ENCODE data around the gene USP10. TPM values are rescaled to one million over a fixed set of nuclear protein-coding genes. Genes with fewer than 3 reads are reported as not detected.
"Not testable (repeated sequence)": the region's sequence is repeated elsewhere in the genome, so short reads cannot be mapped to it uniquely, and the experiment has no call there.

Gene USP10
- polyA plus RNA-seq, 1 donor: 63.2 TPM

DNA sequence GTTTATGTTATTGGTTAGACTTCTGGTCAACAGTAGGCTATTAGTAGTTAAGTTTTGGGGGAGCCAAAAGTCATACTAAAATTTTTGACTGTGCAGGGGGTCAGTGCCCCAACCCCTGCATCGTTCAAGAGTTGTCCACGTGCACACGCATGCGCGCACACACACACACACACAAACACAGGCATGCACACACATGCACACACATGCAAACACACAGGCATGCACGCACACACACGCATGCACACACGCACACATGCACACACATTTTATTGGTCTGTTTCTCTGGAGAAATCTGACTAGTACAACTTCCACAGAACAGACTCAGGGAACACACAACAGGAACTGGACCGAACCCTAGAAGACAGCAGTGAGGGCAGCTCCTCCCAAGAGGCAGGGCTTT lies 24.4 kb upstream of the USP10 start:
- no peak for DNase-seq

DNA sequence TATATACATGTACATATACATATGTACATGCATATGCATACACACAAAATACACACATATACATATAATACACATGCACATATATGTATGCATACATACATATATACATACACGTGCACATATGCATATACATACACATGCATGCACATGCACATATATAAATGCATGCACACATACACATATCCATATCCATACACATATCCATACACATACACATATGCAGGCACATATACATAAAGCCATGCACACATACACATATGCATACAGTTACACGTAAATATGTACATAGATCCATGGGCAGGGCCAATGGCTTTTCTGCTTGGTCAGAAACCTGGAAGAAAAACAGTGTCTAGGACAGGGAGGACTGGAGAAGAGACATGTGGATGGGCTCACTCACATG lies 23.9 kb upstream of the USP10 start:
- no peak for DNase-seq

DNA sequence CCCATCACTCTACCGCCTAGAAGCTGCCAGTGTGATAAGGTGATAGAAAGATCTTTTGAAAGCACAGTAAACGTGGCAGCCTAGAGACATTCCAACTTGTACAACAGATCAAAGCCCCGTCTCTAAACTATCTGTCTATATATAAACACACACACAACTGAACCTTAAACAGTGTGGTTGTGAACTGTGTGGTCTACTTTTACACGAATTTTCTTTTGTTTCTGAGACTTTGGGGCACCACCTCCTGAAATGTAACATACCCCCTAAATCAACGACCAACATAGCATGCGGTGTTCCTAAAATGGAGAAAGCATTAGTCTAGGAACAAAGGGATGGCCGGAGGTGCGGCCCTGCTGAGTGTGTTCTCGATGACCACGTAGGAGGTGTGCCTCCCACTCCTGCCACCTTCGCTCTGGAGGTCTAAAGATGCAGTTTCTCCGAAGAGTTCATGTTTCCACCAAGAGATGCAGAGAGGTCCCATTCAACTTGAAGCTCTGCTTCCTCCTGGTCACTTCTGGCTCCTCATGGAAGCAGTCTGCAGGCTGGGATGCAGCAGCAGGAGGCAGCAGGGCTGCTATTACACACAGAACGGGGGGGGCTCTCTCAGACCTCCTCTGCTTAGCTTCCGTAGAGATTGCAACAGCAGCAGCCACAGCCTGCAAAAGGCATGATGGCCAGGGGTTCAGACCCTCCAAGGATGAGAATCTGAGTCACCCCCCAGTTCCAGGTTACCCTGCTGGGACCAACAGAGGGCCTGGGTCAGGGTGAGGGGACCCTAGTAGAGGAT lies 22.6 kb upstream of the USP10 start:
- DNase-seq: no peak

DNA sequence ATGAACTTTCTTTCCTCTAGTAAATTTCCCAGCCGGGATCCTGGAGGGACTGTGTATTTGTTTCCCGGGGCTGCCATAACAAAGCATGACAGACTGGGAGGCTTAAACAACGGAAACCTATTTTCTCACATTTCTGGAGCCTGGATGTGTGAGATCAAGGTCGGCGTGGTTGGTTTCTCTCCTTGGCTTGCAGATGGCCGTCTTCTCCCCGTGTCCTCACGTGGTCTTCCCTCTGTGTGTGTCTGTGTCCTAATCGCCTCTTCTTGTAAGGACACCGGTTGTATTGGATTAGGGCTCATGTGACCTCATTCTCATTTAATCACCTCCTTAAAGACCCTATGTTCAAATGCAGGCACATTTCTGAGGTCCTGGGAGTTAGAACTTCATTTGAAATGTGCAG lies 22.0 kb upstream of the USP10 start:
- DNase-seq: no peak

DNA sequence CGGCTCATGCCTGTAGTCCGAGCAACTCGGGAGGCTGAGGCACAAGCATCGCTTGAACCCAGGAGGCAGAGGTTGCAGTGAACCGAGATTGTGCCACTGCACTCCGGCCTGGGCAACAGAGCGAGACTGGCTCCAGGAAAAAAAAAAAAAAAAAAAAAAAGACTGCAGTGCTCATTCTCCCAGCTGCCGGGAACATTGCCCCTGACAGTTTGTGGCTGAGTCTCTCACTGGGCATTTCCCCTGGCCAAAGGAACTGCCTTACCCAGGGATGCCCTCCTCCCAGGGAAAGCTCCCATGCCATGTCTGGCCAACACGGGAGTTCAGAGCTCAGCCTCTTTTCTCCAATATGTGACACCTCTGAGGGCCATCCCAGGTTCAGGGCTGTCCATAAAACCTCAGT lies 21.3 kb upstream of the USP10 start:
- DNase-seq: no peak

DNA sequence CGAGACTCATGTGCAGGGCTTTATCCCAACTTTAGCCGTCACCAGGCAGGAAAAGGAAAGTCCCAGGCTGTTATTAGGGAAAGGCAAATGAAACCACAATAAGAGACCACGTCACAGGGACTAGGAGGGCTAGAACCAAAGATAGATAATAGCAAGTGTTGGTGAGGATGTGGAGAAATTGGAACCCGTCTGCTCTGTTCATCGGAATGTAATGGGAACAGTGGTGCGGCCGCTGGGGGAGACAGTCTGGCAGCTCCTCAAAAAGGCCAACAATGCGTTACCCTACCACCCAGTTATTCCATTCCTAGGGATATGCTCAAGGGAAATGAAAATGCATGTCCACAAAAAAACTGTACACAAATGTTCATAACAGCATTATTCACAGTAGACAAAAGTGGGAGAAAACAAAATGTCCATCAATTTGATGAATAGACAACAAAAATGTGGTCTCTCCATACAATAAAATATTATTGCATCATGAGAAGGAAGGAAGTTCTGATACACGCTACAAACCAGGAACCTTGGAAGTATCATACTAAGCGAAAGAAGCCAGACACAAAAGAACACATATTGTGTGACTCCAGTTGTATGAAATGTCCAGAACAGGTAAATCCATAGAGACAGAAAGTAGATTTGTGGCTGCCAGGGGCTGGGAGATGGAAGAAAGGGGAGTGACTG lies 19.5 kb upstream of the USP10 start:
- no peak for DNase-seq

DNA sequence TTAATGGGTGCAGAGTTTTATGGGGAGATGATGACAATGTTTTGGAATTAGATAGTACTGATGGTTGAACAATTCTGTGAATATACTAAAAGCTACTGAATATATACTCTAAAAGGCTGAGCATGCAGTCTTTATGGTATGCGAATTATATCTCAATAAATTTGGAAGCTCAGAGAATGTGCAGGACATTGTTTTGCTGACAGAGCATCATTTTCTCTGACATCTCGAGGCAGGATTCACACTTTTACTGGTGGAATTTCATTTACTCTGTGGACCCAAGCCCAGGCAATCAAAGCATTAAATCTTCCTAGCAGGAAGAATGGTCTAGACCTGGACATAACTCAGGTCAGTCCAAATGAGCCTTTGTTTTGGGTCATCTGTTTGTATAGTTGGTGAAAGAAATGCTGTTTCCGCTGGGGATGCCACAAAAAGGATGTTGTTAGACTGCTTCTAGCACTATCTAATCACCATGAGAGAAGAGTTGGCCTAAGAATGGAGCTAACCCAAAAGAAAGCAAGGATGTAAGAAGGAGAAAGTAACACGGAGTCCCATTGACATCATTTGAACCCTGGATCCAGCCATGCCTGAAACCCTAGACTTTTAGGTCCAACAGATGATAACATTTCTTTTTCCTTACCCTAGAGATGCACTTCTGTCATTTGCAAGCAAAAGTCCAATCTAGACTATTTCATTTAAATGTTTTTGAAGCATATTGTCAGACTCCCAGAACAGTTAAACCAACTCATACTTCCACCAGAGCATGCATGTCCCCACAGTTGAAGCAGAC lies 18.8 kb upstream of the USP10 start:
- DNase-seq: no peak

DNA sequence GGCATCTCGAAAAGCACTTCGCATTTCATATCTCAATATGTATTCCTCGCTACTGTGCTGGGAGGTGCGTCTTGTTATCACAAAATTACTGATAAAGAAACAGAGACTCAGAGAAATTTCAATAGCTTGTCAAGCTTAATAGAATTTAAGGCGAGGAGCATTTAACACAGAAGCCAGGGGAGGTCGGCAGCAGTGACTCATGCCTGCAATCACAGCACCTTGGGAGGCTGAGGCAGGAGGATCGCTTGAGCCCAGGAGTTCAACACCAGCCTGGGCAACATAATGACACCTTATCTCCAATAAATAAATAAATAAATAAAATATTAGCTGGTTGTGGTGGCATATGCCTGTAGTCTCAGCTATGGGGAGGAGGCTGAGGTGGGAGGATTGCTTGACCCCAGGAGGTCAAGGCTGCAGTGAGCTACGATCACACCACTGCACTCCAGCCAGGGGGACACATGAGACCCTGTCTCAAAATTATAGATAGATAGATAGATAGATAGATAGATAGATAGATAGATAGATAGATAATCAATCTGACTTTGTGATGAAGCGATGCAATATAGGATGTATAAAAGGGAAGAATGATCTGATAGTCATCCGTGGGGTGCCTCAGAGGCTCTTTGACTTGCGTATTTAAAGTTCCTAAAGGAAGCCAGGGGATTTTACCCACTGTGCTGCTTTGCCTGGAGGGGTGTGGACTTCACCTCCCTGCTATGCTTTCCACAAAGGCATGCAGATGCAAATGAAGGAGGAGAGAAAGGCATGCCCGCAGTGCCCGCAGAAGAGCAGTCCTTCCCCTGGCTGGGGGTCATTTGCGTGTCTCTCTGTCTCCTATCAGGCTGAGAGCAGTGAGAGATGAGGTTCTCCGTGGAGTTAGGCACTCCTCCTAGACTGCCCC lies 15.9 kb upstream of the USP10 start:
- DNase-seq: no peak

DNA sequence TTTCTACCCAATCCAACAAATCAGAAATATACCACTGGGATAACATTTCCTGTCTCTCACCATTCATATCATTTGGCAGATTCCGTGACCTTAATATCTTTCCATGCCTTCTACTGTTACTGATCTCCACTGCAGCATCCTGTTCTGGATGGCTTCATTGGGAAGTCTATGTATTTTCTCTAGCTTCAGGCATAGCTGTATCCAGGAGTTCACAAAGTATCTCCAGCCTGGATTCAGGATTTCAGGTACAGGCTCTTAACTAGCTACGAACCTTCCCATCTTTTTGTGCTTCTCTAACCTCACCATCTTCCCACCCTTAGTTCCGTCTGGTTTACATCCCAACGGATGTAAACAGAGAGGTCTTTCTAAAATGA lies 15.2 kb upstream of the USP10 start:
- no peak for DNase-seq

DNA sequence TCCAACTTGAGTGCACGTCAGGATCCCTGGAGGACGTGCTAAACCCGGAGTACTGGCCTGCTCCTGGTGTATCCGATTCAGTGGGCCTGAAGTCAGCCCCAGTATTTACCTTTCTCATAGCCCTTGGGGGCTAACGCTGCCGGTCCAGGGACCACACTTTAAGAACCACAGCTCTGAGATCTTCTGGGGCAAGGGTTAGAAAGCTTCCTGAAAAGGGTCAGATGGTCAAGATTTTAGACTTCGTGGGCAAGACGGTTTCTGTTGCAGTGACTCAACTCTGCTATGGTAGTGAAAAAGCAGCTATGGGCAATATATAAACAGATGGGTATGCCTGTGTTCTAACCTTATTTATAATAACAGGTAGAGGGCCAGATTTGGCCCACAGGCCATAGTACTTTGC lies 14.6 kb upstream of the USP10 start:
- DNase-seq: no peak

DNA sequence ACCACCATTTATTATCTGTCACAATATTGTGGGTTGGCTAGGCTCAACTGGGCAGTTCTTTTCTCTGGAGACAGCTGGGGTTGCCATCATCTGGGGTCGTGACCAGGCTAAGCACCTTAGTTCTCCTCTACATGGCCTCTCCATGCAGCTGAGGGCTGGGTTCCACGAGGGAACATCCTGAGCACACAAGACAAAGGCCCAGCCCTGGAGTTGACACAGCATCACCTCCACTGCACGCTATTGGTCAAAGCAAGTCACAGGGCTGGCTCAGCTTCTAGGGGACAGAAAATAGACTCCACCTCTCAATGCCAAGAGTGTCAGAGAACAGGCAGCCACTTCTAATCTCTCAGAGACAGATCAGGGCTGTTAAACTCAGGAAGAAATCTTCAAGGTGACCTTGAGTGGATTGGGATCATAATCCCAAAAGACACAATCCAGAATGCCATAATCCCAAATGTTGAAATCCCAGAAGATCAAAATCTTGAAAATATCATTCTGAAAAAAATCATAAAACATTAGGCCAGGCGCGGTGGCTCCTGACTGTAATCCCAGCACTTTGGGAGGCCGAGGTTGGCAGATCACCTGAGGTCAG lies 13.0 kb upstream of the USP10 start:
- no peak for DNase-seq

DNA sequence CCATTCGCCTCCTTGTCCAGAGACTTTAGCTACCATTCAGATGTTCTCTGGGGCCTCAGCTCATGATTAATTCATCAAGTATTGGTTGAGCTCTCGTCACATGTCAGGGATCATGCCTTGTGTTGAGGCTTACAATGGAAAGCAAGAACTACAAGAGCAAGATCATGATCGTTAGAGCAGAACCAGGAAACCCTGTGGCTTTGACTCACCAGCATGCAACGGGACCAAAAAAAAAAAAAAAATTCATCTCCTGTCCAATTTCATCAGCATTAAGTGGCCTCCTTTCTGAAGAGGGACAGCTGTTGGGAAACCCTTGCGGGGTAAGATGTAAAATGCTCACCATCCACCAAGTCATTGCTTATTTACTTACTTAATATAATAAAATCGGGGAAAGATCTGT lies 12.1 kb upstream of the USP10 start:
- no peak for DNase-seq

DNA sequence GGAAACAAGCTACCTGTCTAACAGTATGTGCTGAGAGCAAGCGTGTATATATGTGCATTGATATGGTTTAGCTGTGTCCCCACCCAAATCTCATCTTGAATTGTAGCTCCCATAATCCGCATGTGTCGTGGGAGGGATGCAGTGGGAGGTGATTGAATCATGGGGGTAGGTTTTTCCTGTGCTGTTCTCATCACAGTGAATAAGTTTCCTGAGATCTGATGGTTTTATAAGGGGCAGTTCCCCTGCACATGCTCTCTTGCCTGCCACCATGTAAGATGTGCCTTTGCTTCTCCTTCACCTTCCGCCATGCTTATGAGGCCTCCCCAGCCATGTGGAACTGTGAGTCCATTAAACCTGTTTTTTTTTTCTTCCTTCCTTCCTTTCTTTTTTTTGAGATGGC lies 11.6 kb upstream of the USP10 start:
- DNase-seq: not testable (repeated sequence)

DNA sequence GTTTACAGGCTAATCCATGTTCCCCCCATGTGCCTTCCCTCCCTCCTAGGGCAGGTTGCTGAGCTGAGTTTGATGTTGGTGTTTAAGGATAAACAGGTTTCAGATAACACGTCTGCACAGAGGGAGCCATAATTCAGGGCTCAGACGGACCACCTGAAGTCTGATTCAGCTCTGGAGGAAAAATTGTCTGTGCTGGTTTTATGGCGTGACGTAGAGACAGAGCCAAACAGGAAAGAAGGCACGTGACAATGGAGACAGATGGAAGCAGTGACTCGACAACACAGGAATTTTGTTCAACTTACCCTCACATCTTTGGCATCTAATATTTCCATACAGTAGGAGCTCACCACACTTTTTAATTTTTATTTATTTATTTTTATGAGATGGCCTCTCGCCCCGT lies 10.7 kb upstream of the USP10 start:
- DNase-seq: peak; percentile 11

DNA sequence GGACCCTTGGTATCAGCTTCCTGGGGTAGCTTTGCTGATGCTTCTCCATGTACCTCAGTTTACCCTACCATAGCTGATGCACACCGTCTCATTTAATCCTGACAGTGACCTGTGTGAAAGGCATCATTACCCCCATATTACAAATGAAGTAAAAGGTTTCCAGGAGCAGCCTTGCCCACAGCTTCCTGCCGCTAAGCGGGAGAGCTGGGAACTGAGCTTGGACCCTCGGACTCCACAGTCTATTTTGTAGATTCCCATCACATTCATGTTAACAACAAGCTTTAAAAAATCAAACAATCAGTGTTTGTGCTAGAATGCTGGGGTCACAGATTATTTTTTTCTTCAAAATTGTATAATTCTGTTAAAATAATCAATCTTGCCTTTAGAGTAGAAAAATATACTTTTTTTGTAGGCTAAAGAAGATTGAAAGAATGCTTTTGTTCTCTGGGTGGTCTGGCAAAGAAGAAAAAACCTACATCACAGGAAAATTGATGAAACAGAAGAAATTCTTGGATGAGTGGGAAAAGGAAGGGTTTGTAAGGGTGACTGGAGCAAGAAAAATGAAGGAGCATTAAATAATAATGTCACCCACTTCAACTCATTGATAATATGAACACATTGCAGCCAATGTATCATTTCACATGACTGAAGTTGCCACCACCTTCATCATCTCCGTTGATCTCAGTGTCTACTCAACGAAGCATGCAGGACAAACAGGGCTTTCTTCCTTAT lies 9.5 kb upstream of the USP10 start:
- no peak for DNase-seq

DNA sequence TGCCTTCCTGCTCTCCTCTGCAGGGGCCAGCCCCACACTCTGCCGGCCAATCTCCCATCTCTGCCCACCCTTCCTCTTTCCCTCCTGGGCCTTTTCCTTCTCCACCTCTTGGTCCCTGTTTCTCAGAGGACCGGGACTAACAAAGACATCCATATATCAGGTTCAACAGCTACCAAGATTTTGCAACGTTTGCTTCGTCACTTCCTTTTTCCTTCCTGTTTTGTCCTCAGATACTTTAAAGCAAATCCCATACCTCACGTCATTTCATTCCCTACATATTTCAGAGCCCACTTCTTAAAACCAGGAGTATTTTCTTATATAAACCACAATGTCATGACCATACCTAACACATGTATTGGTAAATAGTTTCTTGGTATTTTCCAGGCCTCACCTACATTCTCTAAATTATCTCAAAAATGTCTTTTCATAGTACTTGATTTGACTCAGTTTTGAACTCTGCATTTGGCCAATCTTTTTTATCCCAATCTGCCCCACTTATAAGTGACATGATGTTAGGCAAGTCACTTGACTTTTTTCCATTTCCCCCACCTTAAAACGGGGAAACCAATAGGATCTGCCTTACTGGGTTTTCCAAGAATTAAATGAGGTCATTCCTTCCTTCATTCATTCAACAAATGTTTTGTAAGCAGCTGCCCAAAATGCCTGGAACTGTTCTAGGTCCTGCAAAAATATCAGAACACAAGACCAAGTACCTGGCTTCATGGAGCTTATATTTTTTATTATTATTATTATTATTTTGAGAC lies 7.2 kb upstream of the USP10 start:
- no peak for DNase-seq

DNA sequence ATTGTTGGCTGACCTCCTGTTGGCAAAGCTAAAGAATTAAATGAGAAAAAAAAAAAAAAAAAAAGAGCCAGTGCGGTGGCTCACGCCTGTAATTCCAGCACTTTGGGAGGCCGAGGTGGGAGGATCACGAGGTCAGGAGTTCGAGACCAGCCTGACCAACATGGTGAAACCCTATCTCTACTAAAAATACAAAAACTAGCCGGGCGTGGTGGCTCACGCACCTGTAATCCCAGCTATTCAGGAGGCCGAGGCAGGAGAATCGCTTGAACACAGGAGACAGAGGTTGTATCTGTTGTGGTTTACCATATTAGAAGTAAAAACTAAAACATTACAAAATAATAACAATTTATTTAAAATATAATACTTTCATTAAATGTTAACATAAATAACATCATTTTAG lies 5.9 kb upstream of the USP10 start:
- DNase-seq: not testable (repeated sequence)

DNA sequence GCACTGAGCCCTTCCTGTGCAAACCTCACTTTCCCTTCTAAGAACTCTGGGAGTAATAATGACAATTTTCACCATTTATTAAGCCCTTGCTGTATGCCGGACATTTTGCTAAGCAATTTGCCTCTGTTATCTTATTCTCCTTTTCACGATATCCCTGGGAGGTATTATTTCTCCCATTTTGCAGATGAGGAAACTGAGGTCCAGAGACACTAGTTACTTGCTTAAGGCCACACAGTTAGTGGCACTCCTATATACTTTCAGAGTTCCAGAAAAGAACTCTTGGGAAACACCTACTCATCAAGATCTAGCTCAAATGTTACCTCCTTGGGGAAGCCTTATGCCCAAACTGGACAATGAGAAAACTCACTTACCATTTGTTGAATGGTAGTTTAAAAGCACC lies 4.8 kb upstream of the USP10 start:
- no peak for DNase-seq

DNA sequence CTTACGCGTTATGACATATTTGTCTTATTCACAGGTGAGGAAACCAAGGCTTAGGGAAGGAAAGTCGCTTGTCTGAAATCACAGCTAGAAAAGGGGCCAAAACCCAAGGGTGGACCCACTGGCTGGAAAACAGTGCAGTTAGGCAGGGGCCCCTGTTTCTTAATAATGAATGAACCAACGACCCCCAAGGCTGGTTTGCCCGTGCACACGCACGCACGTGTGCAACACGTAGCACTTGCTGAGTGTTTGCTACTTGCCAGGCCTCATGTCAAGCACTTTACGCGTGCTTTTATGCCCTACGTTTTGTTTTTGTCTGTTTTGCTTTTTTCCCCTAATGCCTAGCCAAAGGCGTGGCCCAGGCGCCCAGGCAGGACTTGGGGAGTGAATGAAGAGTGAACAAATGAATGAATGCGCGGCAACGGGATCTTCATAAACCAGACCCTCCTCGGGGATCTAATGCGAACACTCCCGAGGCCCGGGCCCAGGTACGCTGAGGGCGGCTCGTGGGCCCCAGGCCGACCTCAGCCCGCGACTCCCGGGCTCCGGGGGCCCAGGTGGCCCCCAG lies 571 bp upstream of the USP10 start:
- DNase-seq: peak; percentile 7

Data from hindlimb muscle (tissue), 1 donor.